Measurements from ENCODE around the gene OSBPL2.

DNA sequence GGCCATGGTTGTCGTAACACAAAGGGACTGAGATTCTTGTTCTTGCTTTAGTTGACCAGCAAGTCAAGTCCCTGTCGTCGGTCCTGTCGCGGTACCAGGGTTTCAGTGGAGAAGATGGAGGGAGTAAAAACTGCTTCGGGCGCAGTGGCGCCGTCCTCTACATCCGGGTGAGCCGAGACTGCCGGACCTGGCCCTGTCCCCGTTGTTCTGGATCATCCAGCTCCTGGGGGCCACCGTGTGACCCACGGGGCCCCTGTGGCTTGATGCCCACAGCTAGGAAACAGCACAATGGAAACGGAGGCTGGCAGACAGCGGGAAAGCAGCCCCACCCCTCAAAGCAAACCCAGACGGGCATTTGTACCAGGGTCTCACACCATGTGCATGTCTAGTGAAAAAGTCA, 40.5 kb upstream of the OSBPL2 start:
- TF ChIP-seq CTCF (conservative IDR thresholded peaks at IDR 0.05 in 1 of 2, IDR thresholded peaks at IDR 0.05 in 1 of 2; ENCODE audit: low read depth in 1 of 2, low read length in 2 of 2) (no peak), EZH2 (IDR thresholded peaks at IDR 0.05; ENCODE audit: low read length, missing control alignments) (no peak)
